HepG2 (cell line): Measurements from ENCODE around the gene SLFNL1.

ENCODE experiments used
- BCL6 ChIP-seq: IDR thresholded peaks from 2 replicates; pipeline ENCODE4 v1.6.1; 2016; ENCODE audit warnings: missing genetic modification reagents, missing compliant biosample characterization
- CTCF ChIP-seq: sonication (generic); formaldehyde crosslinking; IDR thresholded peaks from 2 replicates; pipeline ENCODE4 v1.5.0; 2020; ENCODE audit warnings: mild to moderate bottlenecking, missing genetic modification reagents, moderate library complexity
- EZH2 ChIP-seq: conservative IDR thresholded peaks from 2 replicates; pipeline ENCODE4 v1.6.1; 2012; ENCODE audit warnings: mild to moderate bottlenecking, low read depth, low read length, moderate library complexity
- GABPA ChIP-seq, 2 experiments: IDR thresholded peaks; 2 replicates each; pipeline ENCODE4 v1.6.1; 2011 to 2016; ENCODE audit warnings: low read depth in 2 of 2, low read length in 1 of 2, missing biosample characterization in 1 of 2, missing genetic modification characterization in 1 of 2
- IKZF1 ChIP-seq: fragments of 450-650 bp; IDR thresholded peaks from 2 replicates; pipeline ENCODE4 v1.7.1; 2016
- PRDM15 ChIP-seq: sonication (generic); formaldehyde crosslinking; IDR thresholded peaks from 2 replicates; pipeline ENCODE4 v1.4.0; 2020; ENCODE audit warnings: missing genetic modification reagents
- SRSF9 ChIP-seq: fragments of 200-400 bp; formaldehyde crosslinking; IDR thresholded peaks from 2 replicates; pipeline ENCODE4 v1.6.1; 2018; ENCODE audit warnings: borderline replicate concordance, mild to moderate bottlenecking, low read depth, low read length; ENCODE audit not compliant: insufficient read depth, poor library complexity, severe bottlenecking
- TCF7L2 ChIP-seq: IDR thresholded peaks from 2 replicates; pipeline ENCODE4 v1.6.1; 2011; ENCODE audit warnings: mild to moderate bottlenecking, low read depth, low read length, moderate library complexity
- ZNF274 ChIP-seq: sonication (generic); formaldehyde crosslinking; IDR thresholded peaks from 2 replicates; pipeline ENCODE4 v1.5.1; 2020; ENCODE audit warnings: mild to moderate bottlenecking, missing genetic modification reagents
- ZNF766 ChIP-seq: sonication (generic); formaldehyde crosslinking; IDR thresholded peaks from 2 replicates; pipeline ENCODE4 v1.5.0; 2020; ENCODE audit warnings: missing genetic modification reagents, borderline replicate concordance
- TF ChIP-seq, protein P1 (sequence below), 2 experiments: sonication (generic) in 1 of 2; formaldehyde crosslinking in 1 of 2; IDR thresholded peaks; 2 replicates each; pipeline versions ENCODE4 v1.5.1 to v1.6.1; 2011 to 2020; ENCODE audit warnings: borderline replicate concordance in 1 of 2, low read depth in 1 of 2, low read length in 1 of 2, mild to moderate bottlenecking in 1 of 2, missing genetic modification reagents in 1 of 2, moderate library complexity in 1 of 2

GRCh38 chr1:41003127-41003639 is 18.3 kb downstream of the SLFNL1 start:
- TF ChIP-seq CTCF (CRISPR knock-in tag) (no peak), IKZF1 (no peak), PRDM15 (CRISPR knock-in tag) (no peak), ZNF766 (CRISPR knock-in tag) (no peak), EZH2 (no peak), GABPA (IDR thresholded peaks at IDR 0.05; ENCODE audit: low read depth, low read length) (no peak), GABPA (CRISPR knock-in tag; IDR thresholded peaks at IDR 0.05; ENCODE audit: low read depth) (no peak), TCF7L2 (no peak), BCL6 (CRISPR knock-in tag) (no peak), SRSF9 (no peak), ZNF274 (CRISPR knock-in tag) (no peak)
- TF ChIP-seq, protein P1, sequence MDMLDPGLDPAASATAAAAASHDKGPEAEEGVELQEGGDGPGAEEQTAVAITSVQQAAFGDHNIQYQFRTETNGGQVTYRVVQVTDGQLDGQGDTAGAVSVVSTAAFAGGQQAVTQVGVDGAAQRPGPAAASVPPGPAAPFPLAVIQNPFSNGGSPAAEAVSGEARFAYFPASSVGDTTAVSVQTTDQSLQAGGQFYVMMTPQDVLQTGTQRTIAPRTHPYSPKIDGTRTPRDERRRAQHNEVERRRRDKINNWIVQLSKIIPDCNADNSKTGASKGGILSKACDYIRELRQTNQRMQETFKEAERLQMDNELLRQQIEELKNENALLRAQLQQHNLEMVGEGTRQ (IDR thresholded peaks at IDR 0.05; ENCODE audit: low read depth, low read length) = no peak
- TF ChIP-seq, protein P1 (CRISPR knock-in tag; IDR thresholded peaks at IDR 0.05; ENCODE audit: borderline replicate concordance) = no peak
